ENCODE results near the gene ISG20. TPM values are rescaled to one million over a fixed set of nuclear protein-coding genes. Genes with fewer than 3 reads are reported as not detected.

The ISG20 gene
- 7.9 and 9.4 TPM in 2 replicates for total RNA-seq

DNA sequence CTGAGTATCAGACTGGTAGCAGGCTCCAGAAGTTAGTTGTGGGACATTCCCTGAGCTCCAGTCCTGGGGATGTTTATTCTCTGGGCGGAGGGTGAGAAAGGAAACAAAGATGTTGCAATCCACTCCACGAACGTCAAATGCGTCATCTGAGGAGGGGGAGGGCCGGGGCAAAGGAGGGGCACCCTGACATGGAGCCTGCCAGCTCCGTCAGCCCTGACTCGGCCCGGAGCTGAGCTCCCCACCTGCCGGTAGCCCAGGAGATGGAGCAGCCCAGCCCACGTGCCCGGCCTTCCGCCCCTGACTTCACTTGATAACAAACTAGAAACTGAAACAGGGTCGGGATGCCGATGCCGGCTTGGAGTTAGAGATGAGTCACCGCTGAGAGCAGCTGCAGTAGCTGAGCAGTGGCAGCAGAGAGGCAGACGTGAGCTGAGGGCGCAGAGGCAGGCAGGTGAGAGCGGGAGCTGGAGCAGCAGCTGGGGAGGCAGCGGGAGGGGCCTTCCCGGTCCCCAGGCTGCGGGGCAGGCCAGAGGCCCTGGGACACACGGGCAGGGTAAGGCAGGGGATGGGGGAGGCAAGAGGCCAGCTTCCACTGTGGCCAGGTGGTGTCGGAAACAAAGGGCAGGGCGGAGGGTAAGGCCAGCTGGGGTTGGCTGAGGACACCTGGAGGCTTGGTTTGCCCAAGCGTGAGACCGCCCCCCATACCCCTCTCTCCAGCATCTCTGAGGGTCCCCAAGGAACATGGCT, at the start of gene ISG20:
Gene ISG20 (plus strand): TSS at position 391 of the 747 bp plus-strand sequence. CDS start 351 bp downstream, at position 742.

DNA sequence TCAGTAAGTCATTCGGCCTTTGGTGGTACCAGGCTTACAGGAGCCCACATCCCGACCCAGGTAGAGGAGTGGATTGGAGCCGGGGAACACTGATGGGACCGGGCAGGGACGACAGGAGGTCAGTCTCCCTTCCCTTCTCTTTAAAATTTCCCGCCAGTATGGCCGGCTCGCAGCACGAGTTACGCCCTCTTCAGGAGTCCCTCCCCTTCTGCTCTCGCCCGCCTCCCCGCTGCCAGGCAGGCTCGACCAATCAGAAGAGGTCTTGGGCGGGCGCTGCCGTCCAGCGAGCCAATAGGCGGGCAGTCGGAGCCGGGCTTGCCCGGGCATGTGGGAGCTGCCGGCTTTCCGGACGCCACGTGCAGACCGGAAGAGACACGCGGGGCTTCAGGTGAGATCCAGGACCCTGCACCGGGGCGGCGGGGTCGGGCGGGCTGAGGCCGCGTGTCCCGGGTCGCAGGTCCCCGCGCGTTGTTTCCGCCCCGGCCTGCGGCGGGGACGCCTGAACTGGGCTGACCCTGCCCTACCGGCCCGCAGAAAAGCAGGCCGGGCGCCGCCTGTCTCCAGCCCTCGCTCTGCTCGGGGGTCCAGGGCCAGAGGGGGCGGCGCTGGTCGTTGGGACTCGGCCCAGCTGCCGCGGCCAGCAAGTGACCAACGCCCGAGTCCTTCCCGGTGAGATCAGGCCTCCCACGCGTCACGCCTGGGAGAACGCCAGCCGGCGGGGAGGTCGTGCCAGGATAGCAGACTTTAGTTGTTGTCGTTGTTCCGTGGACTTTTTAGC, 17.6 kb upstream of the ISG20 start, which contains the start of gene AEN:
Gene AEN (plus strand): TSS at position 346 of the 778 bp plus-strand sequence. CDS start 4,870 bp downstream, outside the sequence.

Small RNA genes lying within 50 kb of the gene (small RNA-seq; reads per million reads assigned to genes)
- 3.6 reads per million, percentile 86 among the genes with 10 or more reads in this experiment for gene MIR1179
- gene MIR7-2, result 1.3 reads per million, percentile 57 among the genes with 10 or more reads in this experiment

Other genes with a start within 250 kb of the ISG20 start
- gene MRPL46, start 171.6 kb upstream of the ISG20 start, total RNA-seq, result 12.0 and 14.1 TPM in 2 replicates
- gene MRPS11, start 171.3 kb upstream of the ISG20 start, total RNA-seq, result 23.0 and 26.3 TPM in 2 replicates
- gene DET1, start 92.3 kb upstream of the ISG20 start, total RNA-seq, result 10.2 and 11.0 TPM in 2 replicates
- gene AEN, start 17.7 kb upstream of the ISG20 start, total RNA-seq, result 25.3 and 33.7 TPM in 2 replicates
- gene ACAN, start 164.4 kb downstream of the ISG20 start, total RNA-seq, result 1,044 and 1,316 TPM in 2 replicates

Data from articular chondrocyte of knee joint (primary cell).